ENCODE data around the gene CPNE6. TPM values are rescaled to one million over a fixed set of nuclear protein-coding genes. Genes with fewer than 3 reads are reported as not detected.
"Not testable (repeated sequence)": the region's sequence is repeated elsewhere in the genome, so short reads cannot be mapped to it uniquely, and the experiment has no call there.

Gene CPNE6
- total and polyA plus RNA-seq, 2 donors from 2014 or later: 0.19 to 3.4 TPM

DNA sequence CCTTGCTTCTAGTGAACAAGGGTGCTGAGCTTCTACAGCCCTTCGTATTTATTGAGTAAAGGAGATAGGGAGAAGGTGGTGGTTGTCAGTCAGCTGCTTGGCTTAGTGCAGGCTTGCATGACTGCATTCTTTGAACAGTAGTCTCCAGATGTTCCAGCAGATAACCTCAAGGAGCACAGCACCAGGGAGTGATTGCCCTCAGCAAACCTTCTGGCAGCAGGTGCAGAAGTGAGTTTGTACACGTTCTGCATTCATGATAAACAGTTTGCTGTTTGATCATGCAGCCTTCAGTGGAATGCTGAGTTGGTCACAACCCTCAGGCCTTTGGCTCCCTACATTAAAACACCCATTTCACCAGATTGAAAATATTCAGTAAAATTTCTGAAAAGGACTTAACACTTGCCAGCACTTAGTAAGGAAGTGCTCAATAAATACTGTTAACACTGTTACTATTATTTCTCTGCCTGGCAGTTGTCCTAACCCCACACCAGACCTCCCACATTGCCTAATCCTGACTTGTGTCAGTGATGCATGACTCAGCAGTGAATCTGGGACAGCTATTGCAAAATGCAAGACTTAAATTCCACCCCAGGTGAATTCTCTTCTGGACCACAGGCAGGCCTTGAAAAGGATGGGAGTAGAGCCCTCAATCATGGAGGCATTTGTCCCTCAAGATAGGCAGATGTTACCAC, 38.5 kb upstream of the CPNE6 start:
- TF ChIP-seq, protein P1, sequence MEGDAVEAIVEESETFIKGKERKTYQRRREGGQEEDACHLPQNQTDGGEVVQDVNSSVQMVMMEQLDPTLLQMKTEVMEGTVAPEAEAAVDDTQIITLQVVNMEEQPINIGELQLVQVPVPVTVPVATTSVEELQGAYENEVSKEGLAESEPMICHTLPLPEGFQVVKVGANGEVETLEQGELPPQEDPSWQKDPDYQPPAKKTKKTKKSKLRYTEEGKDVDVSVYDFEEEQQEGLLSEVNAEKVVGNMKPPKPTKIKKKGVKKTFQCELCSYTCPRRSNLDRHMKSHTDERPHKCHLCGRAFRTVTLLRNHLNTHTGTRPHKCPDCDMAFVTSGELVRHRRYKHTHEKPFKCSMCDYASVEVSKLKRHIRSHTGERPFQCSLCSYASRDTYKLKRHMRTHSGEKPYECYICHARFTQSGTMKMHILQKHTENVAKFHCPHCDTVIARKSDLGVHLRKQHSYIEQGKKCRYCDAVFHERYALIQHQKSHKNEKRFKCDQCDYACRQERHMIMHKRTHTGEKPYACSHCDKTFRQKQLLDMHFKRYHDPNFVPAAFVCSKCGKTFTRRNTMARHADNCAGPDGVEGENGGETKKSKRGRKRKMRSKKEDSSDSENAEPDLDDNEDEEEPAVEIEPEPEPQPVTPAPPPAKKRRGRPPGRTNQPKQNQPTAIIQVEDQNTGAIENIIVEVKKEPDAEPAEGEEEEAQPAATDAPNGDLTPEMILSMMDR (IDR thresholded peaks at IDR 0.05; ENCODE audit: borderline replicate concordance, extremely low read depth, insufficient read depth): no peak
- Histone ChIP-seq H3K27me3 (ENCODE audit: control insufficient read depth, insufficient read depth, low read length) (no peaks in the 10 kb centered on the region), H3K4me3 (ENCODE audit: low read length in 3 of 3) (no peak overlapping the region), H3K27ac (ENCODE audit: low read depth in 2 of 2, low read length in 2 of 2) (no peak overlapping the region), H3K36me3 (ENCODE audit: control insufficient read depth in 2 of 3, insufficient read depth in 3 of 3, low read length in 3 of 3) (no peaks in the 10 kb centered on the region), H3K9ac (ENCODE audit: low read length in 3 of 3) (no peak overlapping the region), H3K4me1 (ENCODE audit: control insufficient read depth in 2 of 3, insufficient read depth in 2 of 3, low read depth in 1 of 3, low read length in 3 of 3) (peaks cover 0 to 7% (median 3%) of the 10 kb centered on the region in 3 donors), H3K9me3 (ENCODE audit: control insufficient read depth in 2 of 3, insufficient read depth in 1 of 3, low read length in 3 of 3) (peaks cover 0 to 6% (median 0%) of the 10 kb centered on the region in 3 donors)
- intact Hi-C loops (cut with DNase I): no loop called here
- no peak for FAIRE-seq
- no peak for DNase-seq

DNA sequence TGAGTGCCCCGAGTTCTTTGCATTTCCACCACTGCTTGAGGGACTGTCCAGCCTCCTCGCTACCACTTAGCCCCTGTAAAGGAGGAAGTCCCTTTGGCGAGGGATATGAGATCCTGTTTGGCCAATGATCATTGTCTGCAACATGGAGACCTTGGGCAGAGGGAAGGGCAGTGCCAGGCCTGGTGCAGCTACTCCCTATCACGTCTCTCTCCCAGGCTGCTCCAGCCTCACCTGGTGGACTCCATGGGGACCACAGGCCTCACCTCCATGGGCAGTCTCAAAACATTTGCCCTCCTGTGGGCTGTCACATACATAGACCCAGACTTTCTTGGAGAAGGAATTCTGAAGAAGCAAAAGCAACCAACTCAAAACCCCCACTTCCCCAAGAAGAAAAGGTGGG, 35.6 kb upstream of the CPNE6 start:
- H3K27me3 ChIP-seq (ENCODE audit: control insufficient read depth, insufficient read depth, low read length); H3K9me3 ChIP-seq (ENCODE audit: control insufficient read depth in 2 of 3, insufficient read depth in 1 of 3, low read length in 3 of 3); H3K36me3 ChIP-seq (ENCODE audit: control insufficient read depth in 2 of 3, insufficient read depth in 3 of 3, low read length in 3 of 3); intact Hi-C loops (cut with DNase I); H3K9ac ChIP-seq (ENCODE audit: low read length in 3 of 3); H3K4me1 ChIP-seq (ENCODE audit: control insufficient read depth in 2 of 3, insufficient read depth in 2 of 3, low read depth in 1 of 3, low read length in 3 of 3); FAIRE-seq: not testable (repeated sequence)
- Histone ChIP-seq H3K27ac (ENCODE audit: low read depth in 2 of 2, low read length in 2 of 2) (peak overlapping the region; percentile 90 to 92), H3K4me3 (ENCODE audit: low read length in 3 of 3) (peak overlapping the region in 1 of 3 donors; percentile 73)
- DNase-seq: peak in 1 of 5 donors; percentile 10

DNA sequence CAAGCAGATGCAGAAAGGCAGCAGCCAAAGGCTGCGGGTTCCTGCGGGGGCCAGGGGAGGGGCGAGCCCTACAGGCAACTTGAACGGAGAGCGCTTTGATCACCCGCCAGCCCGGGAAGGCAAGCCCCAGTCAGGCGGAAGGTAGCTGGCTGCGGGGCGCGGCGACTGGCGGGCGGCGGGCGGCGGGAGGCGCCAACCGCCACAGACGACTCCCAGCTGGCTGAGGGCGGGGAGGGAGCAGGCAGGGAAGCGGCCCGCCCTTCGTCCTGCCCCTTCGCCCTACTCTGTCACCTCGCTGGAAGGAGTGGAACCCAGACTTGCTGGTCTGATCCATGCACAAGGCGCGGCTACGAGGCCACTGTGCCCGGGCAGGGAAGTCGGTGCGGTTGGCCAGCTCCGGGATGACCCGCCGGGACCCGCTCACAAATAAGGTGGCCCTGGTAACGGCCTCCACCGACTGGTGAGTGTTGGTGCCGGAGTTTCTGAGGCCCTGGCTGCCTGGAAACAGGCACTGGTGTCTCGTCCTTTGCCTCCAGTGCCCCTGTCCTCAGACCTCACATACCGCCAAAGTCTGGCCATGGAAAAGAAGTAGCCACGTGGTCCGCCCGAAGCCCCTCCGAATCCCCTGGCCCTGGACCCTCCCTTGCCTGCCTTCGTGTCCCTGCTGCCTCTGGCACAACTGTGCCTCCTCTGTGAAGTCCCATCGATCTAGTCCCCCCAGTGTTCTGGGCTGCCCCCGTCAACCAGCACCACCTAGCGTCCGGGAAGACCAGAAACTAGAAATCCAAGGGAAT, 35.0 kb upstream of the CPNE6 start:
- no peak for FAIRE-seq
- Histone ChIP-seq H3K4me1 (ENCODE audit: control insufficient read depth in 2 of 3, insufficient read depth in 2 of 3, low read depth in 1 of 3, low read length in 3 of 3) (peaks cover 0 to 9% (median 7%) of the 10 kb centered on the region in 3 donors), H3K9ac (ENCODE audit: low read length in 3 of 3) (peak overlapping the region; percentile 52 to 85 (median 75)), H3K4me3 (ENCODE audit: low read length in 3 of 3) (peak overlapping the region; percentile 61 to 87 (median 73)), H3K9me3 (ENCODE audit: control insufficient read depth in 2 of 3, insufficient read depth in 1 of 3, low read length in 3 of 3) (peaks cover 0 to 6% (median 0%) of the 10 kb centered on the region in 3 donors), H3K27me3 (ENCODE audit: control insufficient read depth, insufficient read depth, low read length) (no peaks in the 10 kb centered on the region), H3K27ac (ENCODE audit: low read depth in 2 of 2, low read length in 2 of 2) (peak overlapping the region; percentile 90 to 92), H3K36me3 (ENCODE audit: control insufficient read depth in 2 of 3, insufficient read depth in 3 of 3, low read length in 3 of 3) (no peaks in the 10 kb centered on the region)
- peak; percentile 87 to 93 (median 88) for DNase-seq
- intact Hi-C loops (cut with DNase I): no loop called here
- TF ChIP-seq, protein P1 (IDR thresholded peaks at IDR 0.05; ENCODE audit: borderline replicate concordance, extremely low read depth, insufficient read depth): peak; percentile 55

DNA sequence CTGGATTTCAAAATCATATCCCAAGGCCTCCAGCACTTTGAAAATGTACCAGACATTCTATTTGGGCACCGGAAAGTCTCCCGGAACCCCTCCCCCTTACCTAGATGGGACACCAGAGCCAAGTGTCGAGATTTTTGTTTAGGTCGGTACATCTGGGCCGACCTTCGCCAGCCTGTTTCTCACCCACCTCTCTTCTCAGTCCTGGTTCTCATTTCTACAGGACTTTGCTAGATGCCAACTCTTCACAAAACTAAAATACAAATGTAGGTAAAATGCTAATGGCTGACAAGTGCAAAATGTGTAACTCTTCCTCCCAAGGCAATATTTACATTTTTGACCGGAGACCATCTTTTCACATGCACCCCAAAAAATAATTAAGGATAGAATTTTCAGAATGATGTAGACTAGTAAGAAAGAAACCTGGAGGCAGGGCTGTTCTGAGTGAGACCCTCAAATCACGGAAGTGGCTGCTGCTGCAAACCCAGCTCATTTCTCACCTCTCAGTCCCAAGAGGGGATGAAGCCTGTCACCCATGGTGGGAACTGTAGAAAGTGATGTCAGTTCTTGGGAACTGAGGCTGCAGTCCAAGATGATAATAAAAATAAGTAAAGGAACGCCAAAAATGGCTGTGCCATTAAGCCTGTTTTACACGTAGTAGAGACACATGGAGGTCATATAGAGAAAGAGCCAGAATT, 34.3 kb upstream of the CPNE6 start:
- Histone ChIP-seq H3K27ac (ENCODE audit: low read depth in 2 of 2, low read length in 2 of 2) (peak overlapping the region; percentile 90 to 92), H3K4me3 (ENCODE audit: low read length in 3 of 3) (peak overlapping the region in 2 of 3 donors; percentile 73 to 87), H3K9ac (ENCODE audit: low read length in 3 of 3) (peak overlapping the region in 2 of 3 donors; percentile 75 to 85)
- H3K27me3 ChIP-seq (ENCODE audit: control insufficient read depth, insufficient read depth, low read length); H3K9me3 ChIP-seq (ENCODE audit: control insufficient read depth in 2 of 3, insufficient read depth in 1 of 3, low read length in 3 of 3); intact Hi-C loops (cut with DNase I); DNase-seq; H3K4me1 ChIP-seq (ENCODE audit: control insufficient read depth in 2 of 3, insufficient read depth in 2 of 3, low read depth in 1 of 3, low read length in 3 of 3); FAIRE-seq; H3K36me3 ChIP-seq (ENCODE audit: control insufficient read depth in 2 of 3, insufficient read depth in 3 of 3, low read length in 3 of 3): not testable (repeated sequence)
